Measurements from ENCODE around the gene MAP7D3. TPM values are rescaled to one million over a fixed set of nuclear protein-coding genes. Genes with fewer than 3 reads are reported as not detected.

Gene MAP7D3
- total RNA-seq, 1 donor from 2014 or later, result 10.3 TPM

Other genes with a start within 250 kb of the MAP7D3 start
- 4.4 and 55.3 TPM in 2 replicates for gene FHL1, start 103.9 kb downstream of the MAP7D3 start, total RNA-seq (ENCODE audit: low replicate concordance)
- gene ADGRG4, start 49.6 kb upstream of the MAP7D3 start, total RNA-seq (ENCODE audit: low replicate concordance), result 1.2 and 11.8 TPM in 2 replicates
- gene BRS3, start 236.5 kb upstream of the MAP7D3 start, total RNA-seq (ENCODE audit: low replicate concordance), result 0.10 TPM in 1 of 2 replicates, not detected in the other
- gene HTATSF1, start 246.2 kb upstream of the MAP7D3 start, total RNA-seq (ENCODE audit: low replicate concordance), result 42.2 and 50.8 TPM in 2 replicates